Fibroblast of lung (primary cell): ENCODE data around the gene FAM114A1.

Source experiments
- CTCF ChIP-seq, 2 donors: IDR thresholded peaks in 1 of 2; conservative IDR thresholded peaks in 1 of 2; 1 replicate in 1 of 2; 2 replicates in 1 of 2; pipeline ENCODE4 v1.5.1; 2011 to 2012; ENCODE audit warnings: low read length in 2 of 2, control low read depth in 1 of 2, inconsistent platforms in 1 of 2, low read depth in 1 of 2, mild to moderate bottlenecking in 1 of 2
- EZH2 ChIP-seq: IDR thresholded peaks from 2 replicates; pipeline ENCODE4 v1.5.1; 2012; ENCODE audit warnings: low read length, control low read depth, mild to moderate bottlenecking; ENCODE audit errors: missing control alignments

DNA sequence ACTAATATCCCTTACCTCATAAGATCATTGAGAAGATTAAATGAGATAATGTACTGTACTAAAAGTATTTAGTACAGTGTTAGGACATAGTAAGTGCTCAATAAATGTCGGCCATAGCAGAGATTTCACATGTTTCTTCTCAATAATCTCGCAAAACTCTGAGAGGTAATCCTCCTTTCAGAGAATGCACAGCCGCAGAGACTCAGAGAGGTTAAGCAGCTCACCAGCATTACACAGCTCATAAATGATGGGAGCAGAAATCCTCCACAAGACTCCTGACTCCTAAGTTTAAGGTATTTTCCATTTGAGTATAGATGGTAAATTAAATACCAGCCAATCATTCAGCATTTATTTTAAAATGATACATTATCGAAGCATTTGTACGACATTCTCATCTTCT, 34.6 kb downstream of the FAM114A1 start:
- TF ChIP-seq CTCF (conservative IDR thresholded peaks at IDR 0.05 in 1 of 2, IDR thresholded peaks at IDR 0.05 in 1 of 2; ENCODE audit: low read depth in 1 of 2, low read length in 2 of 2) = no peak
- TF ChIP-seq EZH2 = no peak
